NT2/D1 (cell line): ENCODE measurements around the gene KCTD3.

Source experiments
- DNase-seq: peaks from one replicate; pipeline ENCODE4 v3.0.0-alpha.2; 2011; ENCODE audit warnings: low read depth, low spot score
- H3K27me3 ChIP-seq: 2 replicates; pipeline ENCODE4 v1.6.0; 2011; ENCODE audit warnings: mild to moderate bottlenecking; ENCODE audit not compliant: insufficient read length, insufficient read depth
- H3K36me3 ChIP-seq: 2 replicates; pipeline ENCODE4 v1.6.1; 2011; ENCODE audit warnings: mild to moderate bottlenecking, low read length, mixed read lengths; ENCODE audit not compliant: insufficient read depth, insufficient read length
- H3K4me1 ChIP-seq: 2 replicates; pipeline ENCODE4 v1.5.1; 2011; ENCODE audit not compliant: insufficient read depth, insufficient read length
- H3K4me3 ChIP-seq: 2 replicates; pipeline ENCODE4 v1.5.1; 2011; ENCODE audit warnings: low read depth; ENCODE audit not compliant: insufficient read length
- H3K9ac ChIP-seq: 2 replicates; pipeline ENCODE4 v1.6.0; 2011; ENCODE audit warnings: low read depth; ENCODE audit not compliant: insufficient read length
- H3K9me3 ChIP-seq: 2 replicates; pipeline ENCODE4 v1.5.1; 2011; ENCODE audit warnings: mild to moderate bottlenecking, low read length; ENCODE audit not compliant: insufficient read depth
- SUZ12 ChIP-seq: IDR thresholded peaks from 2 replicates; pipeline ENCODE4 v1.6.1; 2011; ENCODE audit not compliant: insufficient read length, insufficient read depth; ENCODE audit errors: extremely low read depth
- YY1 ChIP-seq: IDR thresholded peaks from 2 replicates; pipeline ENCODE4 v1.6.1; 2011; ENCODE audit not compliant: insufficient read length, insufficient read depth
- ZNF274 ChIP-seq: IDR thresholded peaks from 2 replicates; pipeline ENCODE4 v1.6.1; 2011; ENCODE audit warnings: mild to moderate bottlenecking, low read depth, low read length

Gene KCTD3

GRCh38 chr1:215544566-215544965, 22.5 kb upstream of the KCTD3 start:
- Histone ChIP-seq H3K4me3 (no peak overlapping the region), H3K27me3 (no peaks in the 10 kb centered on the region), H3K9ac (no peak overlapping the region), H3K36me3 (no peaks in the 10 kb centered on the region), H3K9me3 (peaks cover 10% of the 10 kb centered on the region; the same call in 1 of the 2 replicates), H3K4me1 (no peaks in the 10 kb centered on the region)
- TF ChIP-seq SUZ12 (no peak), YY1 (no peak), ZNF274 (no peak)
- DNase-seq, result no peak

- H3K9me3 ChIP-seq, result peaks cover 10% of the 10 kb centered on the region; the same call in 1 of the 2 replicates
- no peaks in the 10 kb centered on the region for H3K36me3 ChIP-seq
- no peak for TF ChIP-seq YY1
- no peaks in the 10 kb centered on the region for H3K27me3 ChIP-seq
- no peak overlapping the region for H3K4me3 ChIP-seq
- no peak overlapping the region for H3K9ac ChIP-seq
- H3K4me1 ChIP-seq, result no peaks in the 10 kb centered on the region
- DNase-seq, result no peak
These were observed 22.0 kb upstream of the KCTD3 start for GRCh38 chr1:215545096-215545495.

GRCh38 chr1:215547011-215547410, 20.1 kb upstream of the KCTD3 start:
- Histone ChIP-seq H3K4me3 (no peak overlapping the region), H3K9me3 (peaks cover 10% of the 10 kb centered on the region; the same call in 1 of the 2 replicates), H3K4me1 (no peaks in the 10 kb centered on the region), H3K9ac (no peak overlapping the region), H3K27me3 (no peaks in the 10 kb centered on the region), H3K36me3 (no peaks in the 10 kb centered on the region)
- DNase-seq, result no peak
- TF ChIP-seq SUZ12 (no peak), YY1 (no peak), ZNF274 (no peak)

- peaks cover 2% of the 10 kb centered on the region for H3K4me1 ChIP-seq
- H3K27me3 ChIP-seq, result no peaks in the 10 kb centered on the region
- no peak overlapping the region for H3K4me3 ChIP-seq
- H3K36me3 ChIP-seq, result no peaks in the 10 kb centered on the region
- DNase-seq, result no peak
- TF ChIP-seq ZNF274, result no peak
- TF ChIP-seq SUZ12, result no peak
- no peak for TF ChIP-seq YY1
- no peaks in the 10 kb centered on the region for H3K9me3 ChIP-seq
- H3K9ac ChIP-seq, result no peak overlapping the region
These were observed 15.3 kb upstream of the KCTD3 start for GRCh38 chr1:215551806-215552205.

- Histone ChIP-seq H3K27me3 (no peaks in the 10 kb centered on the region), H3K9ac (no peak overlapping the region), H3K4me3 (no peak overlapping the region), H3K36me3 (no peaks in the 10 kb centered on the region), H3K4me1 (peaks cover 7% of the 10 kb centered on the region), H3K9me3 (no peaks in the 10 kb centered on the region)
- no peak for DNase-seq
- TF ChIP-seq SUZ12 (no peak), YY1 (no peak), ZNF274 (no peak)
These were observed 12.2 kb upstream of the KCTD3 start for GRCh38 chr1:215554865-215555264.

GRCh38 chr1:215555531-215555930, 11.6 kb upstream of the KCTD3 start:
- Histone ChIP-seq H3K9ac (no peak overlapping the region), H3K27me3 (no peaks in the 10 kb centered on the region), H3K4me3 (no peak overlapping the region), H3K4me1 (peaks cover 7% of the 10 kb centered on the region), H3K36me3 (no peaks in the 10 kb centered on the region), H3K9me3 (no peaks in the 10 kb centered on the region)
- no peak for DNase-seq
- TF ChIP-seq YY1, result no peak
- TF ChIP-seq SUZ12, result no peak
- TF ChIP-seq ZNF274, result no peak

- Histone ChIP-seq H3K4me3 (no peak overlapping the region), H3K36me3 (no peaks in the 10 kb centered on the region), H3K27me3 (no peaks in the 10 kb centered on the region), H3K9ac (no peak overlapping the region), H3K4me1 (peaks cover 7% of the 10 kb centered on the region), H3K9me3 (no peaks in the 10 kb centered on the region)
- TF ChIP-seq SUZ12, result no peak
- TF ChIP-seq YY1, result no peak
- TF ChIP-seq ZNF274, result no peak
- DNase-seq, result no peak
These were observed 10.1 kb upstream of the KCTD3 start for GRCh38 chr1:215556996-215557395.

- Histone ChIP-seq H3K4me3 (no peak overlapping the region), H3K36me3 (no peaks in the 10 kb centered on the region), H3K9ac (no peak overlapping the region), H3K4me1 (peaks cover 7% of the 10 kb centered on the region), H3K27me3 (no peaks in the 10 kb centered on the region), H3K9me3 (no peaks in the 10 kb centered on the region)
- TF ChIP-seq SUZ12 (no peak), YY1 (no peak), ZNF274 (no peak)
- DNase-seq, result no peak
These were observed 9.6 kb upstream of the KCTD3 start for GRCh38 chr1:215557504-215557903.
